Smooth muscle cell (in vitro differentiated cells): ENCODE results near the gene CCDC106. TPM values are rescaled to one million over a fixed set of nuclear protein-coding genes. Genes with fewer than 3 reads are reported as not detected.

Source experiments
- DNase-seq: peaks from one replicate; lab custom pipeline; 2025; ENCODE audit not compliant: unreplicated experiment; lab: John Stamatoyannopoulos, UW
- H2AFZ ChIP-seq: fragments of 200-600 bp; sonication (generic); 2 replicates; pipeline ENCODE4 v1.6.0; 2016; ENCODE audit warnings: antibody characterized with exemption, low read depth, mild to moderate bottlenecking
- H3F3A ChIP-seq: fragments of 200-600 bp; sonication (generic); 2 replicates; pipeline ENCODE4 v1.6.0; 2017; ENCODE audit warnings: antibody characterized with exemption, low read depth
- H3K27ac ChIP-seq: fragments of 200-600 bp; sonication (generic); 2 replicates; pipeline ENCODE4 v1.5.1; 2016; ENCODE audit warnings: low read depth, mild to moderate bottlenecking
- H3K27me3 ChIP-seq: fragments of 200-600 bp; sonication (generic); 2 replicates; pipeline ENCODE4 v1.6.1; 2016; ENCODE audit warnings: low read depth, mild to moderate bottlenecking
- H3K36me3 ChIP-seq: fragments of 200-600 bp; sonication (generic); 2 replicates; pipeline ENCODE4 v1.5.1; 2016; ENCODE audit warnings: low read depth
- H3K4me1 ChIP-seq: fragments of 200-600 bp; sonication (generic); 2 replicates; pipeline ENCODE4 v1.5.1; 2016; ENCODE audit warnings: low read depth
- H3K4me2 ChIP-seq: fragments of 200-600 bp; sonication (generic); 2 replicates; pipeline ENCODE4 v1.6.0; 2016; ENCODE audit warnings: mild to moderate bottlenecking
- H3K4me3 ChIP-seq: fragments of 200-600 bp; sonication (generic); 2 replicates; pipeline ENCODE4 v1.5.1; 2016; ENCODE audit warnings: mild to moderate bottlenecking
- H3K79me2 ChIP-seq: fragments of 200-600 bp; sonication (generic); 2 replicates; pipeline ENCODE4 v1.6.0; 2016; ENCODE audit warnings: low read depth, mild to moderate bottlenecking
- H3K9ac ChIP-seq: fragments of 200-600 bp; sonication (generic); 2 replicates; pipeline ENCODE4 v1.6.0; 2016; ENCODE audit warnings: low read depth
- H3K9me3 ChIP-seq: fragments of 200-600 bp; sonication (generic); replicated peaks from 2 replicates; pipeline ENCODE4 v1.5.1; 2016; ENCODE audit warnings: low read depth
- H4K20me1 ChIP-seq: fragments of 200-600 bp; sonication (generic); 2 replicates; pipeline ENCODE4 v1.6.0; 2016; ENCODE audit warnings: low read depth
- WGBS: methylation state at CpG from one replicate; pipeline ENCODE4 v1.1.7; 2016; ENCODE audit warnings: low lambda C conversion rate; 5-methylcytosine and 5-hydroxymethylcytosine counted together
- polyA plus RNA-seq: library from polyadenylated mRNA; unstranded; fragments of >200 nt; fragmentation: Nextera tagmentation; extraction: Ambion mirVana; gene quantifications from 2 replicates; pipeline ENCODE4 v1.2.1, GENCODE V29; 2016
- total RNA-seq: library from RNA; depleted of rRNA; stranded (reverse); fragments of >200 nt; gene quantifications from 2 replicates; pipeline ENCODE4 v1.2.3, GENCODE V29; 2014
- TF ChIP-seq, protein P1 (sequence below): fragments of 200-600 bp; sonication (generic); IDR thresholded peaks from 2 replicates; pipeline ENCODE4 v1.5.1; 2017; ENCODE audit warnings: borderline replicate concordance, mild to moderate bottlenecking, antibody characterized with exemption; ENCODE audit not compliant: insufficient read depth, poor library complexity, severe bottlenecking

Gene CCDC106
- total and polyA plus RNA-seq, 2 experiments from 2014 or later = 6.9 to 18.3 TPM

DNA sequence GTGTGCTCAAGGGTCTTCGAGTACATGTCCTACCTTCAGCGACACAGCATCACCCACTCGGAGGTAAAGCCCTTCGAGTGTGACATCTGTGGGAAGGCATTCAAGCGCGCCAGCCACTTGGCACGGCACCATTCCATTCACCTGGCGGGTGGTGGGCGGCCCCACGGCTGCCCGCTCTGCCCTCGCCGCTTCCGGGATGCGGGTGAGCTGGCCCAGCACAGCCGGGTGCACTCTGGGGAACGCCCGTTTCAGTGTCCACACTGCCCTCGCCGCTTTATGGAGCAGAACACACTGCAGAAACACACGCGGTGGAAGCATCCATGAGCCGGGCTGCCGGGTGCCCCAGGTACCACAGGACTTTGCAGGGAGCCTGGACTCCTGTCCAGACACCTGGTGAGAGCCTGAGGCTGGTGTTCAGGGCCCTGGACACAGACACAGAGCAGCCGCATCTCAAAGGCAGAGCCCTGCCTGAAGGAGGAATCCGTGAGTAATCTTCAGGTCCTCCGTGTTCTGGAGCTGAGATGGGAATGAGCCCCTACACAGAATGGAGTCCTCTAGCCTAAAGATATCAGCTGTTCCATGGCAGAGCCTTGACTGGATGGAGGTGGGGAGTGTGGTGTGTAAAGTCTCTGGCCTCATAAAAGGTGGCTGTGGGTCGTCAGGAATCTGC, 3.0 kb upstream of the CCDC106 start:
- H4K20me1 ChIP-seq = no peaks in the 10 kb centered on the region
- H3K36me3 ChIP-seq = no peaks in the 10 kb centered on the region
- no peak overlapping the region for H3K9ac ChIP-seq
- H3F3A ChIP-seq = peaks cover 12% of the 10 kb centered on the region
- peak overlapping the region; percentile 79 for H3K4me3 ChIP-seq
- TF ChIP-seq, protein P1, sequence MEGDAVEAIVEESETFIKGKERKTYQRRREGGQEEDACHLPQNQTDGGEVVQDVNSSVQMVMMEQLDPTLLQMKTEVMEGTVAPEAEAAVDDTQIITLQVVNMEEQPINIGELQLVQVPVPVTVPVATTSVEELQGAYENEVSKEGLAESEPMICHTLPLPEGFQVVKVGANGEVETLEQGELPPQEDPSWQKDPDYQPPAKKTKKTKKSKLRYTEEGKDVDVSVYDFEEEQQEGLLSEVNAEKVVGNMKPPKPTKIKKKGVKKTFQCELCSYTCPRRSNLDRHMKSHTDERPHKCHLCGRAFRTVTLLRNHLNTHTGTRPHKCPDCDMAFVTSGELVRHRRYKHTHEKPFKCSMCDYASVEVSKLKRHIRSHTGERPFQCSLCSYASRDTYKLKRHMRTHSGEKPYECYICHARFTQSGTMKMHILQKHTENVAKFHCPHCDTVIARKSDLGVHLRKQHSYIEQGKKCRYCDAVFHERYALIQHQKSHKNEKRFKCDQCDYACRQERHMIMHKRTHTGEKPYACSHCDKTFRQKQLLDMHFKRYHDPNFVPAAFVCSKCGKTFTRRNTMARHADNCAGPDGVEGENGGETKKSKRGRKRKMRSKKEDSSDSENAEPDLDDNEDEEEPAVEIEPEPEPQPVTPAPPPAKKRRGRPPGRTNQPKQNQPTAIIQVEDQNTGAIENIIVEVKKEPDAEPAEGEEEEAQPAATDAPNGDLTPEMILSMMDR = no peak
- WGBS = 94% methylated on average over 28 of the region's 28 CpGs
- peak overlapping the region; percentile 97 for H3K4me2 ChIP-seq
- no peak overlapping the region for H2AFZ ChIP-seq
- H3K27me3 ChIP-seq = no peaks in the 10 kb centered on the region
- no peak for DNase-seq
- H3K79me2 ChIP-seq = peaks cover 45% of the 10 kb centered on the region
- no peaks in the 10 kb centered on the region for H3K9me3 ChIP-seq
- no peak overlapping the region for H3K27ac ChIP-seq
- H3K4me1 ChIP-seq = peaks cover 22% of the 10 kb centered on the region

DNA sequence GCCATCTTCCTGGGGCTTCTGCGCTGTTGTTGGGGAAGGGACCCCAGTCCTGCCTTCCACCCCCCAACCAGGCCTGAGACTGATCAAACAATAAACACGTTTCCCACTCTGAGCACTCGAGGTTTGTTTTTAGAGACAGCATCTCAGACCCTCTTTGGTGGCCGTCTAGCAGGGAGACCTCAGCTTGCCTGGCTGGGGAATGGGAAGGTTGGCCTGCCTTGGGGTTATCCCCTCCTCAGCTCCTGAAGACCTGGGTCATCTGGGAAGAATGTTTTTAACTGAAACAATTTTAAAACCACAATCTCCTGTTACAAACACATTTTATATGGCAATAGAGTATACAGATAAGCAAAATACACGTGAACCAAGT, 2.5 kb upstream of the CCDC106 start:
- DNase-seq = no peak
- WGBS = 92% methylated on average over 5 of the region's 5 CpGs
- Histone ChIP-seq H3K4me2 (no peak overlapping the region), H3K36me3 (no peaks in the 10 kb centered on the region), H3K4me3 (no peak overlapping the region), H3K79me2 (peaks cover 45% of the 10 kb centered on the region), H4K20me1 (no peaks in the 10 kb centered on the region), H3K9ac (no peak overlapping the region), H3F3A (peaks cover 12% of the 10 kb centered on the region), H3K27ac (no peak overlapping the region), H3K27me3 (no peaks in the 10 kb centered on the region), H3K4me1 (peaks cover 21% of the 10 kb centered on the region), H2AFZ (no peak overlapping the region), H3K9me3 (no peaks in the 10 kb centered on the region)
- TF ChIP-seq, protein P1 = no peak

DNA sequence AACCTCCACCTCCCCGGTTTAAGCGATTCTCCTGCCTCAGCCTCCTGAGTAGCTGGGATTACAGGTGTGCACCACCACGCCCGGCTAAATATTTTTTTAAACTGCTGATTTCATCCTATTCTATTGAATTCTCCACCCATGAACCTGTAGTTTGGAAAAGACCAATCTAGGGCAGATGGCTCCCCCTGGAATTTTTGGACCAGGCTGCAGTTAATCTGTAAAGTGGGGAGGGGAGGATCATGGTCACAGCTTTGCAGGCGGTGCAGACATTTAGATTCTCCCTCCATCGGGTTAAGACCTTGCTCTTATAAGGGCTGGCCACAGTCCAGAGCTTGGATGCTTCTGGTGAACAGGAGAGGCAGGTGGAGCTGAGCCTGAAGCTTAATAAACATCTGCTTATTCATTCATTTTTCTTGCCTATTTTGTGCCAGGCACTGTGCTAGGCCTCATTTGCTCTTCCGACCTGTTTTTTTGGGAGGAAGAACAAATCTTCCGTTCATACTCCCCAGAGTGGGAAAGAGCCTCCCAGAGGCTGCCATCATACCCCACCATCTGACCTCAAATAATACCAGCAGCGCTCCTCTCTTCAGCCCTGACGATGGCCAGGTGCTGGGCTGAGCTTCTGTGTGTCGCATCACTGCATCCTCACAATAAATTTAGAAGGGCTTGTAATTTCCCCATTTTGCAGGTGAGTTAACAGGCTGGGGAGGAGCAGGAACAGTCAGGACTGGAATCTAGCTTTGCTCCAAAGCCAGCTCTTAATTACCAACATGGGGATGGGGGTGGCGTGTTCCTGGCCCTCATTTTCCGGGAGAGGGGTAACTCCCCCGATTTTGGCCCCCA, 902 bp upstream of the CCDC106 start:
- Histone ChIP-seq H3K4me1 (peaks cover 19% of the 10 kb centered on the region), H4K20me1 (no peaks in the 10 kb centered on the region), H3K27me3 (no peaks in the 10 kb centered on the region), H3K4me2 (peak overlapping the region; percentile 99), H3K9me3 (no peaks in the 10 kb centered on the region), H3K9ac (peak overlapping the region; percentile 90), H3K79me2 (peaks cover 45% of the 10 kb centered on the region), H3K4me3 (peak overlapping the region; percentile 99), H3F3A (peaks cover 12% of the 10 kb centered on the region), H2AFZ (peak overlapping the region; percentile 80), H3K27ac (peak overlapping the region; percentile 61), H3K36me3 (no peaks in the 10 kb centered on the region)
- no peak for DNase-seq
- TF ChIP-seq, protein P1 = no peak
- WGBS = 50% methylated on average over 14 of the region's 14 CpGs
